ENCODE data around the gene BACE1. TPM values are rescaled to one million over a fixed set of nuclear protein-coding genes. Genes with fewer than 3 reads are reported as not detected.

The BACE1 gene
- total and polyA plus RNA-seq, 7 donors: 1.8 to 24.6 (median 13.2) TPM

GRCh38 chr11:117298195-117298594 is 17.9 kb downstream of the BACE1 start:
- Histone ChIP-seq H3K36me3 (peaks cover 0 to 26% (median 0%) of the 10 kb centered on the region in 4 donors), H3K9me3 (no peaks in the 10 kb centered on the region), H3K4me3 (no peak overlapping the region), H3K27ac (no peak overlapping the region), H3K27me3 (peaks cover 0 to 8% (median 0%) of the 10 kb centered on the region in 3 donors), H3K4me1 (peaks cover 0 to 13% (median 10%) of the 10 kb centered on the region in 4 donors)
- DNase-seq: no peak
- TF ChIP-seq POLR2A (IDR thresholded peaks at IDR 0.05): no peak
- TF ChIP-seq POLR2AphosphoS5 (IDR thresholded peaks at IDR 0.05): no peak
- TF ChIP-seq EP300 (IDR thresholded peaks at IDR 0.05): no peak
- intact Hi-C loops (cut with DNase I): no loop called here
- 94% methylated on average over 8 of the region's 8 CpGs for WGBS, 2 donors

GRCh38 chr11:117296881-117297280 is 19.2 kb downstream of the BACE1 start:
- Histone ChIP-seq H3K36me3 (peaks cover 0 to 36% (median 0%) of the 10 kb centered on the region in 4 donors), H3K4me1 (peaks cover 0 to 13% (median 10%) of the 10 kb centered on the region in 4 donors), H3K4me3 (no peak overlapping the region), H3K27me3 (peaks cover 0 to 8% (median 0%) of the 10 kb centered on the region in 3 donors), H3K27ac (no peak overlapping the region), H3K9me3 (no peaks in the 10 kb centered on the region)
- 90 to 93% methylated on average over 6 of the region's 6 CpGs for WGBS, 2 donors
- TF ChIP-seq, protein P1, sequence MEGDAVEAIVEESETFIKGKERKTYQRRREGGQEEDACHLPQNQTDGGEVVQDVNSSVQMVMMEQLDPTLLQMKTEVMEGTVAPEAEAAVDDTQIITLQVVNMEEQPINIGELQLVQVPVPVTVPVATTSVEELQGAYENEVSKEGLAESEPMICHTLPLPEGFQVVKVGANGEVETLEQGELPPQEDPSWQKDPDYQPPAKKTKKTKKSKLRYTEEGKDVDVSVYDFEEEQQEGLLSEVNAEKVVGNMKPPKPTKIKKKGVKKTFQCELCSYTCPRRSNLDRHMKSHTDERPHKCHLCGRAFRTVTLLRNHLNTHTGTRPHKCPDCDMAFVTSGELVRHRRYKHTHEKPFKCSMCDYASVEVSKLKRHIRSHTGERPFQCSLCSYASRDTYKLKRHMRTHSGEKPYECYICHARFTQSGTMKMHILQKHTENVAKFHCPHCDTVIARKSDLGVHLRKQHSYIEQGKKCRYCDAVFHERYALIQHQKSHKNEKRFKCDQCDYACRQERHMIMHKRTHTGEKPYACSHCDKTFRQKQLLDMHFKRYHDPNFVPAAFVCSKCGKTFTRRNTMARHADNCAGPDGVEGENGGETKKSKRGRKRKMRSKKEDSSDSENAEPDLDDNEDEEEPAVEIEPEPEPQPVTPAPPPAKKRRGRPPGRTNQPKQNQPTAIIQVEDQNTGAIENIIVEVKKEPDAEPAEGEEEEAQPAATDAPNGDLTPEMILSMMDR (IDR thresholded peaks at IDR 0.05): no peak
- no peak for TF ChIP-seq EP300 (IDR thresholded peaks at IDR 0.05)
- no peak for TF ChIP-seq POLR2AphosphoS5 (IDR thresholded peaks at IDR 0.05)
- no peak for TF ChIP-seq POLR2A (IDR thresholded peaks at IDR 0.05)
- intact Hi-C loops (cut with DNase I): no loop called here
- no peak for DNase-seq

DNA sequence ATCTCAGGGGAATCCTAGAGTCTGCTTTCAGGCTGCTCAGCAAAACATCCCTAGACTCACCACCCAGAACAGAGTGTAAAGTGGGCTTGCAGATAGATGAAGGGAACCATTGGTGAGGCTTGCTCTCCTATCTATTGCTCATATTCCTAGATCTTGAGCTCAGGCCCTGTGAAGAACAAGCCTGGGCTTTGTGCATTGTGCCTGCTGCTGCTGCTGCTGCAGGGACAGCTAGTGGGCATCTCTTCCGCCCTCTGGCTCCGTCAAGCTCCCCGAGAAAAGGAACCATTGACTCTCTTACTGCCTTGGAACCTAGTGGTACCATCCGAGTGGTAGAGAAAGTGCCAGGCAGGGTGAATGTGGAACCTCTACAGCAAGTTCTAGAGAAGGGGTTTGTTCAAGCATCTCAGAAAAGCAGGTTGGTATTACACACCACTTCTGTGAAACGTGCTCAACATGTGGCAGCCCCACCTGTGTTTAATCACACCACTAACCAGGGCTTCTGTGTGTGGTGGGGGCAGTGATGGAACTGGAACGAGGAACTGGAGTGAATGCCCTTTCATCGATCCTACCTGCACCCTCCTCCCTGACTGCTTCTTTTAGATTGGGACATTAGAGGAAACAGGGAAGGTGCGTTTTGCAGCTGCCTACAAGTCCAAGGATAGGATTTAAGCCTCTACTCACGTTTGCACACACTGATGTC is 20.5 kb downstream of the BACE1 start:
- H3K4me3 ChIP-seq: no peak overlapping the region
- H3K27me3 ChIP-seq: no peaks in the 10 kb centered on the region
- intact Hi-C loops (cut with DNase I): no loop called here
- H3K4me1 ChIP-seq: peaks cover 0 to 12% (median 8%) of the 10 kb centered on the region in 4 donors
- H3K9me3 ChIP-seq: no peaks in the 10 kb centered on the region
- H3K27ac ChIP-seq: no peak overlapping the region
- DNase-seq: no peak
- TF ChIP-seq POLR2AphosphoS5 (IDR thresholded peaks at IDR 0.05) (no peak), POLR2A (IDR thresholded peaks at IDR 0.05) (no peak), EP300 (IDR thresholded peaks at IDR 0.05) (no peak)
- TF ChIP-seq, protein P1 (IDR thresholded peaks at IDR 0.05): no peak
- H3K36me3 ChIP-seq: peaks cover 0 to 49% (median 3%) of the 10 kb centered on the region in 4 donors
- 85 to 88% methylated on average over 9 of the region's 9 CpGs for WGBS, 2 donors

DNA sequence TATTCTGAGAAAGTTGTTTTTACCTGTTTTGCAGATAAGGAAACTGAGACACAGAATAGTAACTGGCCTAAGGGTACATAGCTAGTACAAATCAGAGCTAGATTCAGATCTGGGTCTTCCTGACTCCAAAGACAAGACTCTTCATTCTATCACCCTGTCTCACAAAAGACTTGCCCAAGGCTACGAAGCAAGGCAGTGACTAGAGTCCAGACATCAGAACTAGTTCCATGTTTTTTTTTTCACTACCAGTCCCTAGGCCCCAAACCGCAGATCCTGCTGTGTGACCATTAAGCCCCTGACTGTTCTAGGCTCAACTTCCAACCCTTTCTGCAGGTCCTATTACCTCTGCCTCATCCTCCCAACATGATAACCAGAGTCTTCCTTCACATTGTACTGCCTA is 23.4 kb downstream of the BACE1 start:
- no peaks in the 10 kb centered on the region for H3K4me1 ChIP-seq
- H3K4me3 ChIP-seq: no peak overlapping the region
- no peaks in the 10 kb centered on the region for H3K9me3 ChIP-seq
- intact Hi-C loops (cut with DNase I): no loop called here
- no peaks in the 10 kb centered on the region for H3K27me3 ChIP-seq
- TF ChIP-seq POLR2A (IDR thresholded peaks at IDR 0.05) (no peak), POLR2AphosphoS5 (IDR thresholded peaks at IDR 0.05) (no peak), EP300 (IDR thresholded peaks at IDR 0.05) (no peak)
- TF ChIP-seq, protein P1 (IDR thresholded peaks at IDR 0.05): no peak
- H3K36me3 ChIP-seq: peaks cover 0 to 79% (median 16%) of the 10 kb centered on the region in 4 donors
- no peak for DNase-seq
- WGBS, 2 donors: 94 to 96% methylated on average over 2 of the region's 2 CpGs
- H3K27ac ChIP-seq: no peak overlapping the region

- H3K36me3 ChIP-seq: peaks cover 0 to 91% (median 19%) of the 10 kb centered on the region in 4 donors
- TF ChIP-seq POLR2A (IDR thresholded peaks at IDR 0.05) (no peak), POLR2AphosphoS5 (IDR thresholded peaks at IDR 0.05) (no peak), EP300 (IDR thresholded peaks at IDR 0.05) (no peak)
- TF ChIP-seq, protein P1 (IDR thresholded peaks at IDR 0.05): no peak
- intact Hi-C loops (cut with DNase I): no loop called here
- H3K27ac ChIP-seq: no peak within 1 kb of the TSS
- no peak within 1 kb of the TSS for H3K4me3 ChIP-seq
- H3K4me1 ChIP-seq: no peaks in the 10 kb centered on the region
- H3K27me3 ChIP-seq: no peaks in the 10 kb centered on the region
- no peaks in the 10 kb centered on the region for H3K9me3 ChIP-seq
- WGBS, 2 donors: 90 to 93% methylated on average over 8 of the region's 8 CpGs
- DNase-seq: no peak
Measured at GRCh38 chr11:117290809-117291396, 25.2 kb downstream of the BACE1 start, which contains the start of gene BACE1-AS. BACE1-AS (plus strand) TSS chr11:117291346.

All from sigmoid colon (tissue), 7 donors.